IPS DF 19.7 (cell line): ENCODE data around the gene C2orf92.
"Not testable (repeated sequence)": the region's sequence is repeated elsewhere in the genome, so short reads cannot be mapped to it uniquely, and the experiment has no call there.

Experiments
- DNase-seq: peaks from one replicate; pipeline ENCODE4 v3.0.0-alpha.2; 2013; ENCODE audit warnings: low read depth, low spot score

C2orf92 gene

GRCh38 chr2:97693476-97693875 lies 24.0 kb downstream of the C2orf92 start:
- no peak for DNase-seq

GRCh38 chr2:97695744-97696143 lies 26.2 kb downstream of the C2orf92 start:
- no peak for DNase-seq

DNA sequence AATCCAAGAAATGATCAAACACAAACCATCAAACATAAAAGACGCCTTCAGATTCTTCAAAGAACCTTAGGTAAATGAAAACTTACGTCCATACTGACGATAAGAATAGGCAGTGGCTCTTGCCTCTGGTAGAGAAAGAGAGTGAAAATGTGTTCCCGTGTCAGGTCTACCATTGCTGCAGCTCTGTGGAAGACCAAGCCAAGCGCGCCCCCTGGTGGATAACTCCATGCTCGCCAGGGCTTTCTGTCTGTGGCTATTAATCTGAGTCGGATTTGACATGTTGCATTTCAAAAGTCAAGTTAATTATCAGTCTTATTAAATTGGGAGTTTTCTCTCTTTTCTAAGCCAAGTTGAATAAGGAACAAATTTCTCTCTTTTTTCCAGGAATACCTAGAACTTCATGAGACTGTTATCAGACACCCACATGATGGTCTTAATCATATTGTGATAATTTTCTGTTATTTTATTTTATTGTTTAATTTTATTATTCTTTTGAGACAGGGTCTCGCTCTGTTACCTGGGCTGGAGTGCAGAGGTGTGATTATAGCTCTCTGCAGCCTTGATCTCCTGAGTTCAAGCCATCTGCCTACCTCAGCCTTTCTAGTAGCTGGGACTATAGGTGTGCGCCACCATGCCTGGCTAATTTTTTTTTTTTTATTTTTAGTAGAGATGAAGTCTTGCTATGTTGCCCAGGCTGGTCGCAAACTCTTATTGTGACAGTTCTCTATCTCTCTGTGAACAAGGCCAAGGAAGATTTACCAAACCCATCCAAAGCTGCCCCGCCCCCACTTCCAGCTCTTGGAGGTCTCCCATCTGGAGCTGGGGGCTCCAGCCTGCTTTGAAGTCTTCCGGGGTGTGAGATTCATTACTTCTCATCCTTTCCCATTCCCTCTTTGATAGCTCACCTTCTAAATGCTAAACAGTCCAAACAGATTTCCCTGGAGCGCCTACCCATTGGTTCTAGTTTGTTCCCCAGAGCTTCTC lies 28.0 kb downstream of the C2orf92 start:
- DNase-seq = peak; percentile 30

- no peak for DNase-seq
These were observed 29.0 kb downstream of the C2orf92 start for GRCh38 chr2:97698530-97698929.

GRCh38 chr2:97699765-97700444 lies 30.4 kb downstream of the C2orf92 start:
- peak; percentile 30 for DNase-seq

DNA sequence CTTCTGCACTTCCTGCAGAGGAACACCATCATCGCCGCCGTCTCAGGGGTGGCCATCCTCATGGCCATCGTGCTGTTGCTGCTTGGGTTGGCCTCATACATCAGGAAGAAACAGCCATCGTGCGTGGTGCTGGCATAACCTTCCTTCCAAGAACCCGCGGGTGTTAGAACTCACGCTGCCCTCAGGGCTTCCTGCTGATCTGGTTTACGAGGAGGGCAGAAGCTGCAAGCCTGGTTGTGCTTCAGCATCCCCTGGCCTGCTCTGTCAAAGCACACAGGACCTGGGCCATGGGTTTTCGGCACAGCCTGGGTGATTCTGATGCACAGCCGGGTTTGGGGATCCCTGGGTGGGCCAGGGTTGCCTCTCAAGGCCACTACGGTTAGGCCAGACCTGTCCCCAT lies 31.7 kb downstream of the C2orf92 start:
- DNase-seq = no peak

DNA sequence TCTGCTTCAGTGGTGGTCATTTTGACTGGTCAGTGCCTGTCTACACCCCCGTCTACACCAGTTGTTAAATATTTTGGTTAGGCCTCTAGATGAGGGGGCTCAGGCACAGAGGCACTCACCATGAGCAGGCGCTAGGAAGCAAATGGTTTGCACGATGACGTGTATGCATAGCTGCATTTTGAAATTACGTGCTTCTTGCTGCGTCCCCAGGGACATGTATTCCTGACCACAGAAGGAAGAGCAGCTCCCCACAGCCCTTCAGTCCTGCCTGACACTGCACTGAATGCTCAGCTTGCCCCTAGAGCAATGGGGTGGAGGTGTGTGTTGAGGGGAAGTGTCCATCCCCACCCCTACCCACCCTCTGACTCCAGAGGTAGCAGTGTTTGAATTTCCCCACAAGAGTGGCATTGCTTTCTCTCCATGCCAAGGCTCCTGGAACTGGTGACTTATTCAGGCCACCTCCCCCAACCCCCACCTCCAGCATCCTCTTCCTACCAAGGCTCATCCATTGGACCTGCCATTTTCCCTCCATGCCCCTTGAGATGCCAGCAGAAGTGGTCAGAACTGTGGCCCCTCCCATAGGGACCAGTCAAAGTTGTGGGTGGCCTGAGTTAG lies 32.4 kb downstream of the C2orf92 start:
- no peak for DNase-seq

- no peak for DNase-seq
These were observed 33.4 kb downstream of the C2orf92 start for GRCh38 chr2:97702731-97703470.

GRCh38 chr2:97703741-97704140 lies 34.2 kb downstream of the C2orf92 start:
- DNase-seq = no peak

DNA sequence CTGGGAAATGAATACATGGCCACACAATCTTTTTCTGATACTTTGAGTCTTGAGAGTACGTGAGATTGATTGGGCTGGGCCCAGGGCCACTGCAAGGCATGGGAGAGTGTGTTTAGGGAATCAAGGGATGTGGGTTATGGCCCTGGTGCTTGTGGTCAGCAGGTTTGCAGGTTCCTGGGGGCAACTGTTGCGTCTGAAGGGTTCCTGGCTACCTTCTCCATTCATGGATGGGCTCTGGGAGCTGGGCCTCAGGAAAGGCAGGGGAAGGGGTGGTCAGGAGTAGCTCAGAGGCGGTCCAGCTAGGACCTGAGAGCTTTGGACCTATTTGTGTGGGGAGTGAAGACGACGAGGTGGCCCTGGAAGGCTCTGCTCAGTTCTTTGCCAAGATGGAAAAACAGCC lies 35.5 kb downstream of the C2orf92 start:
- DNase-seq = no peak

DNA sequence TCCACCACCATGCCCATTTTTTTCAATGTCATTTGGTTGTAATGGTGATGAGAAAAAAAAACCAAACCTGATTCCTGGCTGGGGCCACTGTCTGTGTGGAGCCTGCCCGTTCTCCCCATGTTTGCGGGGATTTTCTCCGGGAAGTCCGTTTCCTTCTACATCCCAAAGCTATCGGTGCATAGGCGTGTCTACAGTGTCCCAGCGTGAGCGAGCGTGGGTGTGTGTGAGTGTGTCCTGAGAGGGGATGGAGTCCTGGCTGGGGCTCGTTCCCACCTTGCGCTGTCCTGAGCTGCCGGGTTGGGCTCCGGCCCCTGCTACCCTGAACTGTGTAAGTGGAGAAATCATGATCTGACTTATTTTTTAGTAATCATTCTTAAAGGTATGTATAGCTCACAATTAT lies 36.6 kb downstream of the C2orf92 start:
- DNase-seq = no peak

GRCh38 chr2:97706708-97707345 lies 37.3 kb downstream of the C2orf92 start:
- DNase-seq = no peak

DNA sequence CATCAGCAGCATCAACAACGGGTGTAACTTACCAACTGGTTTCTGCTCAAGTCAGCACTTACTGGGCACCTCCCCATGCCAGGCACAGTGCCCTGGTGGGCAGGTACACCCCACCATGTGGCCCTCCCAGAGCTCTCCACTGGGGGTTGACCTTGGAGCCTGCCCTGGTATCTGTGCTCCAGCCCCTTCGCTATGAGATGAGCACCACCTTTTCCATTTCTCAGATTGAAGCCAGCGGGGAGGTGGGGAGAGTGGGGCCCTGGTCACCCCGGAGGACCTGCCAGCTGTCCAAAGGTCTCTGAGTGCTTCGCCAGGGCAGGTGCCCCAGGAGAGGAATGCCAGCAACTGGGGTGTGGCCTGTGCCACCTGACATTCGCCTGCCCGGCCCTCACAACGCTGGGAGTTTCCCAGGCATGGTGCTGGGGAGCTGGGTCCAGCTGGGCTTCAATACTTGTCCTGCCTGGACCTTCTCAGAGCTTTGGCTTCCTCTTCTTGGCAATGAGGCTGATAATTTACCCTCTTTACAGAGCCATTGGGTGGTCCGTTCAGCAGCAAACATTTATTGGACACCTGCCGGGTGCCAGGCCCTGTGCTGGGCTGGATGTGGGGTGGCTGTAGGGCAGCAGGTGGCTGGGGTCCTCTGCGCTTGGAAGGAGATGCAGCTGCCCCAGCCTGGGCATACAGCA lies 38.0 kb downstream of the C2orf92 start:
- DNase-seq = no peak

DNA sequence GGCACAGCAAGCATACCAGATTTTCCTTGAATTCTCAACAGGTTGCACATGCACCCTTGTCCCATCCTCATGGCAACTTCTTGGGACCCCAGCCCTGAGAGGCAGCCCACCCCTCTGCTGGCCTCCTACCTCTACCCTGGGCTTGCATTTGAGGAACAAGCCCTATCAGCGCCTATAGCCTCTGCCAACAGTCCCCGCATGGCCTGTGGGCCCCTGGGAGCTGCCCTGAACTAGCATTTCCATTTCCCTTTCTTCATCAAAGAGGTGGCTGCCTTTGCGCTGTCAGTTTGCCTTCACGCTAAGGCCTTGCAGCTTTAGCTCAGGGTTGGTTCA lies 38.5 kb downstream of the C2orf92 start:
- DNase-seq = no peak

GRCh38 chr2:97708608-97709007 lies 39.1 kb downstream of the C2orf92 start:
- DNase-seq = no peak

DNA sequence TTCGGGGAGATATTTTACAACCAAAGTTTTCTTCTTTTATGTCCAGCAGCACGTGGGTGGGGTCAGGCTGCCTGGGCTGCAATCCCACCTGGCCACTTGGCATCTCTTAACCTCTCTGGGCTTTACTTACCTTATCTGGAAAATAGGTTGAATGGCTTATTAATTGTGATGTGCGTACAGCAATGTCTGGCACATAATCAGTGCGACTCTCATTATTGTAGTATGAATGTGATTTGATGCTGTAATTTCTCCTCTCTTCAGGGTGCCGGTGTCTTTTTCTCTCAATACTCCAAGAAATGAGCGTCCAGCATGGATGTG lies 41.8 kb downstream of the C2orf92 start:
- no peak for DNase-seq

DNA sequence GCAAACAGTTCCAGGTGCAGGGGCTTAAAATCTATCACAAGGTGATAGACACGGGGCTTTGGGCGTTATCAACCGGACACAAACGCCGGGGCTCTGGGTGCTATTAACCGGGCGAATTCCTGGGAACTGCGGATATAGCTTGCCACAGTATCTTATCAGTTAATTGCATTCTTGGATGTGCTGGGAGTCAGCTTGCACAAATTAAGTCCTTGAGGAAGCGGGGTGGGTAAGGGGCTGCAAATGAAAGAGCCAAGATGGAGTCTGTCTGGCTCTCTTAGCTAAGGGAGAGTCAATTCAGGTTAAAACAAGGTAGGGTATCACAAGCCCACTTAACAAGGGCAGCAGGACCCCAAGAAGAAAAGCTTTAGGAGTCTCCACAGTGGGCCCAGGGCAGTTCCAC lies 42.7 kb downstream of the C2orf92 start:
- DNase-seq = not testable (repeated sequence)

- DNase-seq = no peak
These were observed 43.3 kb downstream of the C2orf92 start for GRCh38 chr2:97712693-97713295.

DNA sequence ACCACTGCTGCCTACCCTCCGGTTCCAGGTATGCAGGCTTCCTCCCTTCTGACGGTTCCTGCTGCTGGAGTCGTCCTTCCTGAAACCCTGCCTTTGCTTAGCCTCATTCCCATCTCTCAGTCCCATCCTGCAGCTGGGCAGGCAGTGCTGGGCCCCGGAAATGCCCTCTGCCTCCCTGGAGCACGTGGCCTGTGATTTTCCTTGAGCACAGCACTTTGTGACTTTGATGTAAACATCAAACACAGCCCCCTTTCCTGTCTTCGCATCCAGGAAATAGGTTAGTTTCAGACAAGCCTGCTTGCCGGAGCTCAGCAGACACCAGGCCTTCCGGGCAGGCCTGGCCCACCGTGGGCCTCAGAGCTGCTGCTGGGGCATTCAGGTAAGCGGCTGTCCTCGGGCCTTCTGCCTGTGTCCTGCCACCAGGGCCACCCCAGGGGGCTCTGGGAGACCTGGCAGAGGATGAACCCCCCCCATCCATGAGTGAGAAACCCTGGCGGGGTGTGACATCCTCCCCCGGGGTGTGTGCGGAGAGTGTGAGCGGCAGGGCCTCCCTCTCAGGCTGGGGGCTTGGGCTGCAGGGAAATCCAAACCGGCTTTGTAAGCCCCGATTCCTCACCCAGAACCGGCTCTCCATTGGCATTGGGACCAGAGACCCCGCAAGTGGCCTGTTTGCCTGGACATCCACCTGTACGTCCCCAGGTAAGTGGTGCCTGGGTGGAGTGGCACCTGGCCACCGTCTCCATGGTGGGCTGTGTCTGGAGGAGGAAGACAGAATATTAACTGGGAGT lies 44.0 kb downstream of the C2orf92 start, which contains the start of gene ZAP70:
Gene ZAP70, plus strand, starts transcription at position 281 of the 788 bp plus-strand sequence. CDS start 10,461 bp downstream, outside the sequence.
- no peak for DNase-seq
